KOPT-K1 (cell line): ENCODE results near the gene DPY19L2.
"Not testable (repeated sequence)": the region's sequence is repeated elsewhere in the genome, so short reads cannot be mapped to it uniquely, and the experiment has no call there.

ENCODE experiments used
- H3K27ac ChIP-seq: fragments of 200-600 bp; sonication (generic); 2 replicates; pipeline ENCODE4 v1.5.1; 2016; ENCODE audit warnings: antibody characterized with exemption, mild to moderate bottlenecking, low read depth, low read length; ENCODE audit not compliant: poor library complexity, severe bottlenecking
- H3K36me3 ChIP-seq: fragments of 200-600 bp; sonication (generic); 2 replicates; pipeline ENCODE4 v1.5.1; 2017; ENCODE audit warnings: antibody characterized with exemption, mild to moderate bottlenecking, low read length, moderate library complexity; ENCODE audit not compliant: insufficient read depth
- H3K9me3 ChIP-seq: fragments of 200-600 bp; sonication (generic); 2 replicates; pipeline ENCODE4 v1.5.1; 2017; ENCODE audit warnings: antibody characterized with exemption, low read length, mild to moderate bottlenecking; ENCODE audit not compliant: insufficient read depth, poor library complexity, severe bottlenecking

Gene DPY19L2

DNA sequence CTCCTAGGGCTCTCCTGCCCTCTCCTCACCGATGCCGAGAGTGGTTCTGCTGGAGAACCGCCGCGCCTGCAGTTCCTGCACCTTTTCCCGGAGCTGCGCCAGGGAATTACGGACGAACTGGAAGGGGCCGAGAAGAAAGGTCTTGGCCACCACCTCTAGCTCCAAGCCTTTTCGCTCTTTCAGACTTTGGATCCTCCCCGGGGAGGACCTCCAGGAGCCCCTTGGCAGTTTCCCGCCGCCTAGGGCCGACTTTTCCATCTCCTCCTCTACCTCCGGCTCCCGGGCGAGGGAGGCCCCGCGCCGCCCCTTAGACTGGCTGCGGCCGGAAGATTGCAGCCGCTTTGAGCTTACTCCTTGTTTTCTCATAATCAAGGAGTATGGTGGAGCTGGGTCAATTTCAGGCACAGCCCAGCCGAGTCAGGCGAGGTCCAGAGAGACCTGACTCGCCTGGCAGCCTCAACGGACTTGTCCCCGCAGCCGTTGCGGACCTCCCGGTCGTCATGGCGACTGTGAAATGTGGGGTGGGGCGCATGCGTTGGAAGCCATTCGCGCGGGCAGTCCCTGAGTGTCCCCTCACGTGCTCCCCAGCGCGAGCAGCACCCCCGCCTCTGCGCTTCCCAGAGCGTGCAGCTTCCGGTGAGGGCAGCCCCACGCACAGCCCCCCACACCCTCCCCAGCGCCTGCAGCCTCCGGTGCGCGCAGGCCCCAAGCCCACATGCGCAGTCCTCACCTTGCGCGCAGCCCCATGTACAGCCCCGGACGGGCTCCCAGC lies at the start of gene DPY19L2:
TSS of gene DPY19L2 (minus strand) at position 466 of the 772 bp plus-strand sequence. CDS start at position 366, 100 bp downstream.
- no peak within 1 kb of the TSS for H3K27ac ChIP-seq

DNA sequence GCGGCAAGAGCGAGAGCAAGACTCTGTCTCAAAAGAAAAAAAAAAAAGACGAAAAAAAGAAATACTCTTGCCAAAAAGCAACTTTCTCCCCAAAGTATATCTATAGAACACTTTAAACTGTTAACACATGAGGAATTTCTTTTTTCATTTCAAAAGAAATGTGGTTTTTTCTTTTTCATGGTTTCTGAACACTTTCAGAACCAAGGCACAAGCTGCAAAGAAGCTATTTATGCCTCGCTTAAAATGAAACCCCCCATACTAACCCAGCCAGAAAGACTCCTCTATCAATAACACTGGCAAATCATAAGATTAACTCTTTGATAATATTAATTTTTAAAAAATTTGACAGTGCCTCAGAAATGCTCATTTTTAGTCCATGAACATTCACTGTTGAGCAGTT lies 48.6 kb upstream of the DPY19L2 start:
- not testable (repeated sequence) for H3K27ac ChIP-seq, H3K36me3 ChIP-seq, H3K9me3 ChIP-seq

More for the DNA sequence above, at the start of gene DPY19L2:
- Histone ChIP-seq H3K9me3 (no peaks in the 10 kb centered on the region), H3K36me3 (no peaks in the 10 kb centered on the region)

DNA sequence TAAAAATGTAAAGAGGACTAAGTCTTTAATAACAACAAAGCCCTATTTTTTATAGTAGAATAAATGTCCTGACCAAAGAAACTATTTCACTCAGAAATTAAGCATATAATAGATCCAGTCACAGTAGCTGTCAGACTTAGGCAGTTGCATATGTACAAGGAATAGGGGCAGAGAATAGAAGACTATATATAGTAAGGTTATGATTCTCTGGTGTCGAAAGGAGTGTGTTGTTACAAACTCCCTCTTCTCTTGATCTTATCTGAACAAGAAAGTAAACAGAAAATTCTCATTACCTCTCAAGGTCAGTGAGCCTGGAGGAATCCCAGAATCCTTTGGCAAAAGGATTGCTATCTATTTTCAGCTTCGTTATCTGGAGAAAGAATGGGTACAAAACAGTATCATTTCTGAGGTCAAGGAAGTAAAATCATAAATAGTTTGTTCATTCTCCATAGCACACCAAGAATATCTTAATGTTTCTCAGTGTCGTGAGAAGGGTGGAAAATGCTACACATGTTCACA lies 46.9 kb upstream of the DPY19L2 start:
- not testable (repeated sequence) for H3K36me3 ChIP-seq, H3K27ac ChIP-seq, H3K9me3 ChIP-seq

DNA sequence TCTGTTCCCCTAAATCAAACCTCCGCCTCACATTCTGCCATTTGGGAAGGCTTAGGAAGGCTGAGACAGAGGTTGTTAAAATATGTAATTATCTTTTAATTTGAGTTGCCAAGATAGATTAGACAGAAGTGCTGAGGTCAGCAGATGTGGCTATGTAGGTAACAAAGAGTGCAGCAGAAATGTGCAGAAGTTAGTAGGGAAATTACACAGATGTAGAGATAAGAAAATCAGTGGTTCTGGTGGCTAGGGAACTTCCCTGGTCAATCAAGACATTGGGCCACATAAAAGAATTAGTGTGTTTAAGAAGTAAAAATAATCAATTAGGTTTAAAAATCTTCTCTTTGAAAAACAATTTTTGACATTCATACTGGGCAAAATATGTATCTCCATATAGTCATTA lies 46.1 kb upstream of the DPY19L2 start:
- not testable (repeated sequence) for H3K27ac ChIP-seq, H3K36me3 ChIP-seq, H3K9me3 ChIP-seq

DNA sequence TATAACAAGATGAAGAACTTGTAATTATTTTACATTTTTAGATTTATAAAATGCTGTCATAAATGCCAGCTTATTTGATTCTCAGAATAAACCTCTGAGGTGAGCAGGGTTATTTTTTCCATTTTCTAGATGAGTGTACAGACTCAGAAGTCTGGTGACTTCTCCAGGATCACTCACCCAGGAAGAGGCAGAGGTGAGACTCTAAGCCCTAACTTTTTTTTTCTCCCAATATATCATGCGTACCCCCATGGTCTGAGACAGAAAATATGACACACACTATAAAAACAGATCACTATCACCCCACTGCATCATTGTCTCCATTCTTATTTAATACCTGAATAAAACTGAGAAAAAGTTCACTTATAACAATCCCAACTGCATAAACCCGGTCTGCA lies 45.4 kb upstream of the DPY19L2 start:
- not testable (repeated sequence) for H3K36me3 ChIP-seq

DNA sequence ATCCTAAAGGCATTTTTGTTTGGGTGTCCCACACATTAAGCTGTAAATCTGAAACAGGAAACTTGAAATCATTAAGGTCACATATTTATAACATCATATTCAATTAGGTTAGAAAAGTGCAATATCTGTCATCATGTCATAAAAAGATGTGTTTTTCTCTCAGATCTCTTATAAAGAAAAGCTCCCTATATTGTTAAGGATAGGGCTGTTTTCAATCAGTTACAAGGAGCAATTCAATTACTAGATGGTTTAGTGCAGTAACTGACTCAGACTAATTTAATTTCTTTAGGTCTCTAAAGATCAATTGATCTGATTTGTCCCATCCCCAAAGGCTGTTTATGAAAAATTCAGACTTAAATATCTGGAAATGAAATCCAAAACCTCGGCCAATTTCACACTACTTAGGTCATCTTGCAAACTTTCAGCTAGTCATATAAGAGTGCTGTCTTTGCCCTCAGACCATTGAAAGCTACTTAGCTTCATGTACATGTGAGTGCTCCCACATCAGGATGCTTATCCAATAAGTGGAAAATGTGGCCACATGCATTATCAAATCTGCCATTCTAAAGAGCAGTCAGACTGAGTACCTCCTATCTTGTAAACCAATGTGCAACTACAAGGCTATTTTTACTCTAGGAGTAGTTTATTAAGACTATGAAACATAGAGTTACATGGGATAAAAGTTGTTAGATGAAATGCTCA lies 44.8 kb upstream of the DPY19L2 start:
- not testable (repeated sequence) for H3K9me3 ChIP-seq, H3K27ac ChIP-seq, H3K36me3 ChIP-seq

More for the DNA sequence above, 45.4 kb upstream of the DPY19L2 start:
- H3K27ac ChIP-seq, H3K9me3 ChIP-seq: not testable (repeated sequence)

DNA sequence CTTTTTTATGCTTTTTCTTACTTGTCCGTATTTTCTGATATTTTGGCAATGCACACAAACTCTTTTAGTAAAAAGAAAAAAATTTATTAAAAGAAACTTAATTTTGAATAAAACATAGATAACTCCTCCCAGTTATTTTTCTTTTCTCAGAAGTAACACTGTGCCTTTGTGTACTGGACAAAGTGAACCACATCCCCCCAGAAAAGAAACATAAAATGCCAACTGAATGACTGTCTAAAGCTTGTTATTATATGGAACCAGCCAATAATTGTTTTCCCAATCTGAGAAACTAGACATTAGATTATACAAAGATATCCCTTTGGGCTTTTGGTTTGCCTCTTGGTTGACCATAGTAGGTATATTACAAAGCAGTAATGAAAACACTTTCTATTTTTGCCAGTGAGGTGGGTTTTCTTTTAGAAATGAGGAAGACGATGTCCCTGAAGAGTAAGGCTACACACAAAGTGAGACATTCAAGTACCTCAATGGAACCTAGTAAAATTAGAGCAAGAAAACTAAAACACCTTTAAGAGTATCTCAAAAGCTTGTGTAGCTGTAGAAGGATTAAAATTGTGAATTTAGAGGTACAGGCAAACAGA lies 44.2 kb upstream of the DPY19L2 start:
- H3K9me3 ChIP-seq, H3K36me3 ChIP-seq, H3K27ac ChIP-seq: not testable (repeated sequence)

DNA sequence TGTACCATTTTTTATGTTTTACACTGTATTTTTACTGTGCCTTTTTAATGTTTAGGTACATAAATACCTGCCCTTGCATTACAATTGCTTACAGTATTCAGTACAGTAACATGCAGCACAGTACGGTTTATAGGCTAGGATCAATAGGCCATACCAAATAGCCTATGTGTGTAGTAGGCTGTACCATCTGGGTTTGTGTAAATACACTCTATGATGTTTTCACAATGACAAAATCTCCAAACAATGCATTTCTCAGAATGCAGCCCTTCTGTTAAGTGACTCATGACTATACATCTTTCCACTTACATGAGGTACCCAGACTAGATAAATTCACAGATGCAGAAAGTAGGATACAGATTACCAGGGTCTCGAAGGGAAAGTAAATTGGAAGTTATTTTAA lies 43.0 kb upstream of the DPY19L2 start:
- H3K27ac ChIP-seq, H3K9me3 ChIP-seq, H3K36me3 ChIP-seq: not testable (repeated sequence)

DNA sequence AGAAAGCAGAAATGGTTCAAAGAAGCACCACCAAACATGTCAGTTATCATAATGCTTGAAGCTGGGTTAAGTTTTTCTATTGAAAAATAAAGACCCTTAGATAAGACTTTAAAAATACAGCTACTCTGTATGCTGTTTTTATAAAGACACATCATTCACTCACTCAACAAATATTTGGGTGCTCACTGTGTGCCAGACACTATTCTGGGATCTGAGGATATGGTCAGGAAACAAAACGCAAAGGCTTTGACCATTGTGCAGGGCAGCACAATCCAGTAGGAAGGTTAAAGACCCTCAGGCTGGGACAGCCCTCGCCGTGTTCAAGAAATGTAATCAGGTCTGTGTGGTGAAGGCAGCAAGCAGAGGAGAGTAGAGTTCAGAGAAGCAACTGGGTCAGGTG lies 38.0 kb upstream of the DPY19L2 start:
- Histone ChIP-seq H3K9me3 (no peaks in the 10 kb centered on the region), H3K27ac (no peak overlapping the region), H3K36me3 (no peaks in the 10 kb centered on the region)

DNA sequence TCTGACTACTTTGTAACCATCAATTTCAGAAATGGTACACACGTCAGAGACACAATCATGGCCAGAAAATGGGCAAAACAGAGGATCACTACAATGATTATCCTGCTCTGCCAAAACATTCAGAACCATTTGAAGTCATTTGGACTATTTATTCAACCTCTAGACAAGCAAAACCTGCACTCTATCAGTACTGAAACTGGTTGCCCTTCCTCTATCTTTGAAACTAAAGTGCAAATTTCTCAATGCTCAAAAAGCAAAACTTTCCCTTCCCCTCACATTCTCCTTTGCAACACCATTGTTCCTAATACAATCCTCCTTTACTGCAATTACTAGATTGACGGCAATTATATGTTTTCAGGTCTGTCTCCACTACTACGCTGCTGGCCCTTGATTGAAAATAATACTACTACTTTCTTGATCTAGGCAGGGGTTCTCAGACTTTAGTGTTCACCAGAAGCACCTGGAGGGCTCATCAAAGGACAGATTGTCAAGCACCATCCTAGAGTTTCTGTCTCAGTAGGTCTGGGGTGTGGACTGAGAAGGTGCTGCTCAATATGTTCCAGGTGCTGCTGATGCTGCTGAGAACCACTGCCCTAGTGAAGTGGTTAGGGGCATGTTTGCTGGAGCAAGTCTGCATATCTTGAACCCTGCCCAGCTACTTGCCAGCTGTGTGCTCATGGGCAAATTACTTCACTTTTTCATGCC lies 31.5 kb upstream of the DPY19L2 start:
- not testable (repeated sequence) for H3K27ac ChIP-seq, H3K36me3 ChIP-seq, H3K9me3 ChIP-seq

DNA sequence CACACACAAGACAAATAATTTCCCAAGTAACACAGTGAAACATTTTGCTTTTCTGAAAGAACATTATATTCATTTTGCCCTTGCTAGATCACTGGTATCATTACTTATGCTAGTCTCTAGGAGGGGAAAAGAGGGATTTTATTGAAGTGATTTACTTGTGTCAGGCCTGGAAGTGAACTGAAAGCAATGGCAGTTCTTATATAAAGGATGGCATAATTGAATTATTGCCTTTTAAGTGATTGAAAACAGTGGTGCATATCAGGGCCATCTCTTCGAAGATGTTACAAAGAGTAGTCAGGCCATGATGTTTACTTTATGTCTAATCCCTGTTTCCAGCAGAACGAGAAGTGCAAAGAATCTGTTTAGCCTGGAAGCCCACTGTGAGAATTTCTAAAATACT lies 30.7 kb upstream of the DPY19L2 start:
- H3K27ac ChIP-seq, H3K9me3 ChIP-seq, H3K36me3 ChIP-seq: not testable (repeated sequence)

DNA sequence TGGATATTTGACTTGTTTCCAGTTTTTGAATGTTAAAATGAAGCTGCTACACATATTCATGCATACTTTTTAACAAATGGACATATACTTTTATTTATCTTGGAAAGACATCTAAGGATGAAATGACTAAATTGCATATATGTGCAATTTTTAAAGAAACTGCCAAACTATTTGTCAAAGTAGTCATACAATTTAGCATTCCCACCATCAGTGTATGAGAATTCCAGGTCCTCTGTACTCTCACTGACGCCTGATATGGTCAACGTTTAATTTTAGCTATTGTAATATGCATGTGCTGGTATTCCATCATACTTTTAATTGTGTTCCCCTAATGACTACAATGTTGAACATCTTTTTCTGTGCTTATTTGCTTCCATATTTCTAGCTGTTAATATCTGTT lies 22.5 kb upstream of the DPY19L2 start:
- not testable (repeated sequence) for H3K36me3 ChIP-seq, H3K27ac ChIP-seq, H3K9me3 ChIP-seq

DNA sequence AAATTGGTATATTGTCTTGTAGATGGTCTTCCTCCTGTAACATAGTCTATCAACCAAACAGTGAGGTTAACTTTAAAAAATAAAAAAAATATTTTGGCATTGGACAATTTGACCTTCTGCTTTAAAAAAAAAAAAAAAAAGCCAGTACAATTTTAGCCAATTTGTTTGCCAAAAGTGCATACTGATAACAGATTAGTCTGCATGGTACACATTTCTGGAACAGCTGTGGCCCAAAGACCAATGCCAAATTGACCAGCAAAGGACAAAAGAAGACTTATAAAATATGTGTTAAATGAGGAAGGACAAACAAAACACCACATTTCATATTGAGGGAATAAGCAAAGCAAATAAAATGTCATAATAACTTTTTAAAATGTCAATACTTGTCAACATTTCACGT lies 20.8 kb upstream of the DPY19L2 start:
- not testable (repeated sequence) for H3K9me3 ChIP-seq, H3K27ac ChIP-seq, H3K36me3 ChIP-seq

DNA sequence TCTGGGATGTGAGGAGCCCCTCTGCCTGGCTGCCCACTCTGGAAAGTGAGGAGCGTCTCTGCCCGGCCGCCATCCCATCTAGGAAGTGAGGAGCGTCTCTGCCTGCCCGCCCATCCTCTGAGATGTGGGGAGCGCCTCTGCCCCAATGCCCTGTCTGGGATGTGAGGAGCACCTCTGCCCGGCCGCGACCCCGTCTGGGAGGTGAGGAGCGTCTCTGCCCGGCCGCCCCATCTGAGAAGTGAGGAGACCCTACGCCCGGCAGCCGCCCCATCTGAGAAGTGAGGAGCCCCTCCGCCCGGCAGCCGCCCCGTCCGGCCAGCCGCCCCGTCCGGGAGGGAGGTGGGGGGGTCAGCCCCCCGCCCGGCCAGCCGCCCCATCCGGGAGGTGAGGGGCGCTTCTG lies 18.3 kb upstream of the DPY19L2 start:
- H3K9me3 ChIP-seq, H3K36me3 ChIP-seq, H3K27ac ChIP-seq: not testable (repeated sequence)

DNA sequence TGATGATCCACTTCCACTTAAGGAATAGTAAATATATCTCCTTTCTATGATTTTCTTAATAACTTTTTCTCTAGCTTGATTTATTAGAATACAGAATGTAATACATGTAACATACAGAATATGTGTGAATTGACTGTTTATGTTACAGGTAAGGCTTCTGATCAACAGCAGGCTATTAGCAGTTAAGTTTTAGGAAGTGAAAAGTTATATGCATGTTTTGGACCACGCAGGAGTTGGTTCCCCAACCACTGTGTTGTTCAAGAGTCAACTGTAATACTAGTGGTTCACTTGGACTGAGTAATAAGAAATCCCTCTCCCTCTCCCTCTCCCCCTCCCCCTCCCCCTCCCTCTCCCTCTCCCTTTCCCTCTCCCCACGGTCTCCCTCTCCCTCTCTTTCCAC lies 17.5 kb upstream of the DPY19L2 start:
- H3K36me3 ChIP-seq: not testable (repeated sequence)

More for the DNA sequence above, 17.5 kb upstream of the DPY19L2 start:
- not testable (repeated sequence) for H3K27ac ChIP-seq, H3K9me3 ChIP-seq
